SKM-1 treated with dmso at 0.1 percent for 144 hours (cell line): ENCODE data around the gene ADIG.
"Not testable (repeated sequence)": the region's sequence is repeated elsewhere in the genome, so short reads cannot be mapped to it uniquely, and the experiment has no call there.

Experiments used
- DNase-seq: peaks from one replicate; lab custom pipeline; 2025; ENCODE audit not compliant: unreplicated experiment; lab: John Stamatoyannopoulos, UW

The ADIG gene

DNA sequence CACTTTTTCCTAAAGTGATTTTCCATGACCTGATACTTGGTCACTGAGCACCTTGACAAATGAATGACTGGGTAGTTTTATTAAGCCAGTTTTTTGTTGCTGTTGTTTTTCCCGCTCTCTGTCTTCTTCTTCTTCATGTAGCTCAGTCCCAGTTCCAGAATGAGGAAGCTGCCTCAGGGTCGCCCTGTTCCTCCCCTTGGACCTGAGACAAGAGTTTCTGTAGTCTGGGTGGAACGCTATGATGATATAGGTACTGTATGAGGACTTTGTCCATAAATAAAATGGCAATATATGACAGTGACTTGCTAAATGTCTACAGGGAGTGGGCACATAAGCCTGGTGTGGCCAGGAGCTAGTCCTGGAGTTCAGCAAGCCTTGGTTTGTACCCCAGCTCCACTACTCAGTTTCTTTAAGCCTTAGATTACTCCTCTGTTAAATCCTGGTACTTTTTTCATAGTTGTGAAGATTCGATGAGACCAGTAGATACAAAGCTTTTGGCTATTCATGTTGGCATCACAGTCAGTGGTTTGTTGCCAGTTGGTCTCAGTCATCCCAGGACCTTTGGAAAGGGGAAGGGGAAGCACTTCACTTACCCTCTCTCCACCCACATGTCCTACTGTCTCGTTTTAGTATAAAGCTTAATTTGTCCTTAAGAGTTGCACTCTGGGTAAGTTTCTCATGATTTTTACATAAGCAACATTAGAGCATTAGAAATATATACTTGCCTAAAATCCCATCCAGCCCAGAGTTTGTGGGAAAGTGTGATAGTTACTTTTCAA is 11.1 kb upstream of the ADIG start:
- DNase-seq = peak; percentile 9

GRCh38 chr20:38573413-38573812 is 7.6 kb upstream of the ADIG start:
- no peak for DNase-seq

GRCh38 chr20:38579219-38579910 is 1.6 kb upstream of the ADIG start:
- no peak for DNase-seq

DNA sequence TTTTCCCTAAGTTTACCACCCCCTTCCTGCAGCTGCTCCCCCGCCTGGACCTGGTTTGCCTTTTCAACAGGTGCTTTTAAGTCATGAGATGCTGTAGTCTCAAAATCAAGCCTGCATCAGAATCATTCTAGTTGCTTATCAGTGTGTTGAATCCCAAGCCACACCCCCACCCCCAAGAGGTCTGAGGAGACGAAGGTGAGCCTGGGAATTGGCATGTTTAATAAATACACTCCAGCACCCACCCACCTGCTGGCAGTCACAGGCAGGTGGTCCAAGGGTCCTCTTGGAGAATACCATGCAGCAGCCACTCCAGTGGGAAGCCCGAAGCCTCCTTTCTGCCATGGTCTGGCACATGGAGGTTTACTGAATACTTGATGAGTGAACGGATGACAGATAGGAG is 1.1 kb upstream of the ADIG start:
- DNase-seq = no peak

GRCh38 chr20:38581830-38582358 is 897 bp downstream of the ADIG start:
- no peak for DNase-seq

- DNase-seq = no peak
Measured at GRCh38 chr20:38583306-38583705, 2.3 kb downstream of the ADIG start.

GRCh38 chr20:38584099-38584763 is 3.2 kb downstream of the ADIG start:
- DNase-seq = no peak

- no peak for DNase-seq
Measured at GRCh38 chr20:38585404-38586180, 4.6 kb downstream of the ADIG start.

DNA sequence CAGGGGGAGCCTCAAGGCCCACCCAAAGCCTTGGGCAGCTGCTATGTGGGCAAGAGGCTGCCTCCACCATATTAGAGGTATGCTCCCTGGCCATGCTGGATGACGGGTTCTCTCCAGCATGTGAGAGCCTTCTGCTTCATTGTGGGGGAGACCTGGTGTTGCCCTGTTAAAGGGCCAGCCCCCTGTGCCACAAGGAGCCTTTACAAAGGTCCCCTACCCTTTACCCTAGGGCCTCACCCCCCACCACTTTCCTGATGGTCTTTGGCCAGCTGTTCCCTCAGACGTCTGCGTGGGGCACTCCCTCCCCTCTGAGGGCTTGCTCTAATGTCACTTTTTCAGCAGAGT is 5.2 kb downstream of the ADIG start:
- DNase-seq = no peak

DNA sequence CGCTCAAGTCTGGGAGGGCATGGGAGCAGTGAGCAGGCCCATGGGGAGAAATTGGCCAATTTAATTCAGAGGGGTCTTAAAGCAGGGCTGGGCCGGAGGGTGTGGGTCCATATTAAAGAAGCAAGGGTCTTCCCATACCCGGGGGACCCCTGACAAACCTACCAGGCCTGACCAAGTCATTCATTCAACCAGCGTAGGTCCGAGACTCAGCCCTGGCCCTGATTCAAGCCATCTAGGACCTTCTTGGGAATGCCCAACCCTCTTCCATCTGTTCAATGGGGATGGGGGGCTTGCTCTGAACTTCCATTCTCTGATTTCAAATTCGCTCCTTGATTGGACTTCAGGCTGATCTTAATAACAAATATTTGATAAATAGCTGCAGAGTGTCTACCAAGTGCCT is 7.3 kb downstream of the ADIG start:
- no peak for DNase-seq

GRCh38 chr20:38589351-38589750 is 8.4 kb downstream of the ADIG start:
- no peak for DNase-seq

- no peak for DNase-seq
Measured at GRCh38 chr20:38589967-38590675, 9.1 kb downstream of the ADIG start.

DNA sequence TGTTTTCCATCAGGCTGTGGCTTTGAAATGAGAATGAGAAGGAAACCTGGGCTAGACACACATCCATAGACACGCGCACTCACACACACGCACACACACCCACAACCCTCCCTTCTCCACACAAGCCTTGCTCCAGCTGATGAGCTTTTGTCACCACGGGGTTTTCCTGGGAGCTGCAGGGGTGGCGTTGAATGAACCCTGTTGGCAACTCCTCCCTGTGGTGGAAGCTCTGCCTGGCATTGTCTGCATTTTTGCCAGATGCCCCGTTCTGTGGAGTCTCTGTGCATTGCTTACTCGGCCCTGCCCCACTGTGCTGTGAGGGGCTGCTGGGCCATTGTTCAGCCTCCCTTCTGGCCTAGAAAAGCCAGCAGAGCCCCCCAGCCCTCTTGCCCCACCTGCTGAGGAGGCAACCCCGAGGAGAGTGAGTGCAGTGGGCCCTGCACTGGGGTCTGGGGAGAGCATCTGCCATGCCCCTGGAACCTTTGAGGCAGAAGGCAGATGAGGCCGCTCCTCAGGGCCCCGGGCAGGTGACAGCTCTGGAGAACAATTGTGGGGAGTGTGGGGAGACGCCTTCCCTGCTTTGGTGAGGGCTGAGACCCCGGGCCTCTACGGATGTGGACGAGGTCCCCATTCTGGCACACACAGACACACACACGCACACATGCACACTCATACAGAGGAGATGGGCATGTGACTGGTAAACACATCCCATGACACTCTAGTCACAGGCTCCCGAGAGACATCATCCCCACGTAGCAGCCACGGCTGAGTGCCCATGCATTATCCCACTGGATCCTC is 9.9 kb downstream of the ADIG start:
- no peak for DNase-seq

GRCh38 chr20:38591474-38592410 is 10.7 kb downstream of the ADIG start:
- no peak for DNase-seq

DNA sequence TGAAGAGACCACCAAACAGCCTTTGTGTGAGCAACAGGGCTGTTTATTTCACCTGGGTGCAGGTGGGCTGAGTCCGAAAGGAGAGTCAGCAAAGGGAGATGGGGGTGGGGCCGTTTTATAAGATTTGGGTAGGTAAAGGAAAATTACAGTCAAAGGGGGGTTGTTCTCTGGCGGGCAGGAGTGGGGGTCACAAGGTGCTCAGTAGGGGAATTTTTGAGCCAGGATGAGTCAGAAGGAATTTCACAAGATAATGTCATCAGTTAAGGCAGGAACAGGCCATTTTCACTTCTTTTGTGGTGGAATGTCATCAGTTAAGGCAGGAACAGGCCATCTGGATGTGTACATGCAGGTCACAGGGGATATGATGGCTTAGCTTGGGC is 11.4 kb downstream of the ADIG start:
- not testable (repeated sequence) for DNase-seq

- DNase-seq = not testable (repeated sequence)
Measured at GRCh38 chr20:38594281-38594680, 13.3 kb downstream of the ADIG start.

GRCh38 chr20:38595886-38596285 is 14.9 kb downstream of the ADIG start:
- not testable (repeated sequence) for DNase-seq

- no peak for DNase-seq
Measured at GRCh38 chr20:38599410-38599882, 18.4 kb downstream of the ADIG start.

DNA sequence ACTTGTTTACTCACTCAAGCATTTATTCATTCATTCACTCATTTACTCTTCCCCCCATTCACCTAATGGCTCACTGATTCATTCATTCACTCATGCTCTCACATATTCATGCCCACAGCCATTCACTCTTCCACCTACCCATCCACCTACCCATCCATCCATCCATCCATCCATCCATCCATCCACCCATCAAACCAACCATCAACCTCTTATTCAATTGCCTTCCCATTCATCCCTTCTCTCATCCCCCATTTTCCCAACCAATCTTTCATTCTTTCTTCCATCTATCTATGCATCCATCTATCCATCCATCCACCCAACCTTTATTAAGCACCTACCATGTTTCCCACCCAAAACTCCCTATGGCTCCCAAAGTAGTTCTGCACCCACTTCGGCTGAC is 19.1 kb downstream of the ADIG start:
- DNase-seq = no peak
